ENCODE measurements around the gene MARCHF3.

MARCHF3 gene

GRCh38 chr5:127046343-127047072, 16.1 kb upstream of the MARCHF3 start:
- no peak for DNase-seq (ENCODE audit: low read depth)
- no peak overlapping the region for H3K4me3 ChIP-seq (ENCODE audit: low read depth, low read length)
- no peak for TF ChIP-seq CTCF (IDR thresholded peaks at IDR 0.05; ENCODE audit: insufficient read depth, low read depth, low read length, missing control alignments)

- no peak overlapping the region for H3K4me3 ChIP-seq (ENCODE audit: low read depth, low read length)
- DNase-seq (ENCODE audit: low read depth): no peak
- TF ChIP-seq CTCF (IDR thresholded peaks at IDR 0.05; ENCODE audit: insufficient read depth, low read depth, low read length, missing control alignments): no peak
Measured at GRCh38 chr5:127042593-127042992, 12.2 kb upstream of the MARCHF3 start.

- H3K4me3 ChIP-seq (ENCODE audit: low read depth, low read length): no peak overlapping the region
- no peak for DNase-seq (ENCODE audit: low read depth)
Measured at GRCh38 chr5:127041571-127041970, 11.2 kb upstream of the MARCHF3 start.

GRCh38 chr5:127040796-127041520, 10.6 kb upstream of the MARCHF3 start:
- no peak overlapping the region for H3K4me3 ChIP-seq (ENCODE audit: low read depth, low read length)
- TF ChIP-seq CTCF (IDR thresholded peaks at IDR 0.05; ENCODE audit: insufficient read depth, low read depth, low read length, missing control alignments): no peak
- no peak for DNase-seq (ENCODE audit: low read depth)

More at GRCh38 chr5:127041571-127041970, 11.2 kb upstream of the MARCHF3 start:
- no peak for TF ChIP-seq CTCF (IDR thresholded peaks at IDR 0.05; ENCODE audit: insufficient read depth, low read depth, low read length, missing control alignments)

- no peak for DNase-seq (ENCODE audit: low read depth)
- no peak for TF ChIP-seq CTCF (IDR thresholded peaks at IDR 0.05; ENCODE audit: insufficient read depth, low read depth, low read length, missing control alignments)
- H3K4me3 ChIP-seq (ENCODE audit: low read depth, low read length): no peak overlapping the region
Measured at GRCh38 chr5:127038550-127038949, 8.2 kb upstream of the MARCHF3 start.

- no peak for DNase-seq (ENCODE audit: low read depth)
- TF ChIP-seq CTCF (IDR thresholded peaks at IDR 0.05; ENCODE audit: insufficient read depth, low read depth, low read length, missing control alignments): no peak
- H3K4me3 ChIP-seq (ENCODE audit: low read depth, low read length): no peak overlapping the region
Measured at GRCh38 chr5:127031863-127032232, 1.5 kb upstream of the MARCHF3 start.

All from GM12865 (cell line).